ENCODE data around the gene PCSK2.

PCSK2 gene

GRCh38 chr20:17339000-17339399 lies 112.2 kb downstream of the PCSK2 start:
- no peaks in the 10 kb centered on the region for H3K9me3 ChIP-seq (ENCODE audit: severe bottlenecking)
- no peaks in the 10 kb centered on the region for H3K36me3 ChIP-seq (ENCODE audit: low read depth)
- H3K4me1 ChIP-seq (ENCODE audit: insufficient read depth, poor library complexity, severe bottlenecking): no peaks in the 10 kb centered on the region
- ATAC-seq (ENCODE audit: low read depth): no peak
- no peaks in the 10 kb centered on the region for H3K27me3 ChIP-seq (ENCODE audit: insufficient read depth, poor library complexity, severe bottlenecking)
- no peak for DNase-seq (ENCODE audit: low spot score)
- TF ChIP-seq CTCF (IDR thresholded peaks at IDR 0.05; ENCODE audit: poor library complexity, severe bottlenecking): no peak
- H3K27ac ChIP-seq (ENCODE audit: poor library complexity, severe bottlenecking): no peak overlapping the region
- H3K4me3 ChIP-seq (ENCODE audit: severe bottlenecking): no peak overlapping the region

DNA sequence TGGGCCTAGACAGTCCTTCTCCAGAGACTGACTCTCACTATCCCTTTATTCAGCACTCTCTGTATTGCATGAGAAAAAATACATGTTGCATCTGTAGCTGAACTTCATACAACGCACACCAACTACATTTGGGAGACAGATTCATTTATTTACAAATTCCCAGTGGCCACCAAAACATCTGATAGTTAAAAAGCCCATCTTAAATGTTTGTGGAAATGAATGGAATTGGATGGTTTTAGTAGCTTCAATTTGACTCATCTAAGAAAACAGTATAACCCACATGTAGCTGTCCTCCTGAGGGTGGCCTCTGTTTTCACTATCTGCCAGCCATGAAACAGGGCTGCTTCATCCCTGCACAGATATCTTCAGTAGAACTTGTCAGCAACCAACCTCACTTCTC lies 116.3 kb downstream of the PCSK2 start:
- no peak for TF ChIP-seq CTCF (IDR thresholded peaks at IDR 0.05; ENCODE audit: poor library complexity, severe bottlenecking)
- Histone ChIP-seq H3K9me3 (ENCODE audit: severe bottlenecking) (no peaks in the 10 kb centered on the region), H3K27me3 (ENCODE audit: insufficient read depth, poor library complexity, severe bottlenecking) (no peaks in the 10 kb centered on the region), H3K4me3 (ENCODE audit: severe bottlenecking) (no peak overlapping the region), H3K36me3 (ENCODE audit: low read depth) (no peaks in the 10 kb centered on the region), H3K4me1 (ENCODE audit: insufficient read depth, poor library complexity, severe bottlenecking) (no peaks in the 10 kb centered on the region), H3K27ac (ENCODE audit: poor library complexity, severe bottlenecking) (no peak overlapping the region)
- ATAC-seq (ENCODE audit: low read depth) (no peak), DNase-seq (ENCODE audit: low spot score) (no peak)

- Histone ChIP-seq H3K4me3 (ENCODE audit: severe bottlenecking) (no peak overlapping the region), H3K9me3 (ENCODE audit: severe bottlenecking) (no peaks in the 10 kb centered on the region), H3K4me1 (ENCODE audit: insufficient read depth, poor library complexity, severe bottlenecking) (no peaks in the 10 kb centered on the region), H3K27me3 (ENCODE audit: insufficient read depth, poor library complexity, severe bottlenecking) (no peaks in the 10 kb centered on the region), H3K36me3 (ENCODE audit: low read depth) (no peaks in the 10 kb centered on the region), H3K27ac (ENCODE audit: poor library complexity, severe bottlenecking) (no peak overlapping the region)
- DNase-seq (ENCODE audit: low spot score): no peak
- ATAC-seq (ENCODE audit: low read depth): no peak
- TF ChIP-seq CTCF (IDR thresholded peaks at IDR 0.05; ENCODE audit: poor library complexity, severe bottlenecking): no peak
Observed at GRCh38 chr20:17343656-17344452, 117.0 kb downstream of the PCSK2 start.

DNA sequence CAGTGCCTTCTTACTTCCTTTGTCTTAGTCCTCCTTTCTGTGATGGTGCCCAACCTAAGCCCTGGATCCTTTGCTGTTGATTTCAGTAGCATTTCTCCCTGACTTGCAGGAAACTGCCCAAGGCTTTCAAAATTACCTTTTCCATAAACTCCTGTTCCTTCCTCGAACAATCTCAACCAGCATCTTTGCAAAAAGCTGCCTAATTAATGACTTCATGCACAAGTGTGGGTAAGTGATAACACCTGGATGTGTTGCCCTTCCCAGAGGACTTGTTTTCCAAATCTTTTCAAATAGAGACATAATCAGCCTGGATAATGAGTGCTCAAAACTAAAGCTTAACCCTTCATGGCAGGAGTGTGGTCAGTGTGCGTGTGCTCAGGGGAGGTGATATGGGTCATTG lies 118.0 kb downstream of the PCSK2 start:
- Histone ChIP-seq H3K9me3 (ENCODE audit: severe bottlenecking) (no peaks in the 10 kb centered on the region), H3K27me3 (ENCODE audit: insufficient read depth, poor library complexity, severe bottlenecking) (no peaks in the 10 kb centered on the region), H3K36me3 (ENCODE audit: low read depth) (no peaks in the 10 kb centered on the region), H3K4me1 (ENCODE audit: insufficient read depth, poor library complexity, severe bottlenecking) (no peaks in the 10 kb centered on the region), H3K4me3 (ENCODE audit: severe bottlenecking) (no peak overlapping the region), H3K27ac (ENCODE audit: poor library complexity, severe bottlenecking) (no peak overlapping the region)
- DNase-seq (ENCODE audit: low spot score): no peak
- TF ChIP-seq CTCF (IDR thresholded peaks at IDR 0.05; ENCODE audit: poor library complexity, severe bottlenecking): no peak
- ATAC-seq (ENCODE audit: low read depth): no peak

DNA sequence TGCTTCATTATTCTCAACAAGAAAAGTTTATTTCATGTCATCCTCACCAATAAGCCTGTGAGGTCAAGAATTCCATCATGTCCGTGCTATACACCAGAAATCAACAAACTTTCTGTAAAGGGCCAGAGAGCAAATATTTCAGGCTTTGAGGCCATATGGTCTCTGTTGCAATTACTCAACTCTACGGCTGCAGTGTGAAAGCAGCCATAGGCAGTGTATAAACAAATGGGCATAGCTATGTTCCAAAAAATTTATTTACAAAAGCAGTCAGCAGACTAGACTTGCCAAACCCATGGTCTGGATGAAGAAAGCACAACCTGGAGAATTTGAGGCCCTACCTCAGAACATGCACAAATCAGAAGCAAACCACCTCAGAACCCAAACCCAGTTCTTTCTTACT lies 118.5 kb downstream of the PCSK2 start:
- H3K4me3 ChIP-seq (ENCODE audit: severe bottlenecking): no peak overlapping the region

More for the DNA sequence above, 118.5 kb downstream of the PCSK2 start:
- no peaks in the 10 kb centered on the region for H3K9me3 ChIP-seq (ENCODE audit: severe bottlenecking)
- TF ChIP-seq CTCF (IDR thresholded peaks at IDR 0.05; ENCODE audit: poor library complexity, severe bottlenecking): no peak
- no peak for DNase-seq (ENCODE audit: low spot score)
- H3K4me1 ChIP-seq (ENCODE audit: insufficient read depth, poor library complexity, severe bottlenecking): no peaks in the 10 kb centered on the region
- ATAC-seq (ENCODE audit: low read depth): no peak
- no peaks in the 10 kb centered on the region for H3K36me3 ChIP-seq (ENCODE audit: low read depth)
- no peak overlapping the region for H3K27ac ChIP-seq (ENCODE audit: poor library complexity, severe bottlenecking)
- no peaks in the 10 kb centered on the region for H3K27me3 ChIP-seq (ENCODE audit: insufficient read depth, poor library complexity, severe bottlenecking)
